Left ventricle myocardium inferior (tissue), 1 donor: Measurements from ENCODE around the gene TSSK3. TPM values are rescaled to one million over a fixed set of nuclear protein-coding genes. Genes with fewer than 3 reads are reported as not detected.

Experiments used
- DNase-seq: peaks from one replicate; pipeline ENCODE4 v3.0.0-alpha.2; 2020
- H3K27ac ChIP-seq: fragments of 200-600 bp; replicated peaks from 2 replicates; pipeline ENCODE4 v1.8.0; 2021
- H3K27me3 ChIP-seq: fragments of 200-600 bp; 2 replicates; pipeline ENCODE4 v1.8.0; 2021; ENCODE audit warnings: low read depth
- H3K36me3 ChIP-seq: fragments of 200-600 bp; 2 replicates; pipeline ENCODE4 v1.8.0; 2021
- H3K4me1 ChIP-seq: fragments of 200-600 bp; 2 replicates; pipeline ENCODE4 v1.8.0; 2021
- H3K4me3 ChIP-seq: fragments of 200-600 bp; 2 replicates; pipeline ENCODE4 v1.8.0; 2021; ENCODE audit warnings: mild to moderate bottlenecking, moderate library complexity
- H3K9me3 ChIP-seq: fragments of 200-600 bp; replicated peaks from 2 replicates; pipeline ENCODE4 v1.8.0; 2021
- intact Hi-C: fragments of 100-400 bp; cut with micrococcal nuclease; formaldehyde crosslinking; loops from one replicate; pipeline ENCODE4 v1.11.0; 2022
- total RNA-seq: library from RNA; stranded (reverse); fragmentation: NEBNext Ultra II Directional; extraction: Animal tissue kit (Norgen Biotek cat#: 25700); gene quantifications from one replicate; pipeline ENCODE4 v1.2.1, GENCODE V29; 2021
- TF ChIP-seq, protein P1 (sequence below): fragments of 200-600 bp; IDR thresholded peaks from 2 replicates; pipeline ENCODE4 v1.8.0; 2021; ENCODE audit warnings: antibody characterized with exemption, mild to moderate bottlenecking, borderline replicate concordance
- donor health status: DM: no; HTN: yes; CAD: no; lungs with severe emphysema.

Gene TSSK3
- total RNA-seq, 1 donor from 2014 or later = 2.1 TPM

DNA sequence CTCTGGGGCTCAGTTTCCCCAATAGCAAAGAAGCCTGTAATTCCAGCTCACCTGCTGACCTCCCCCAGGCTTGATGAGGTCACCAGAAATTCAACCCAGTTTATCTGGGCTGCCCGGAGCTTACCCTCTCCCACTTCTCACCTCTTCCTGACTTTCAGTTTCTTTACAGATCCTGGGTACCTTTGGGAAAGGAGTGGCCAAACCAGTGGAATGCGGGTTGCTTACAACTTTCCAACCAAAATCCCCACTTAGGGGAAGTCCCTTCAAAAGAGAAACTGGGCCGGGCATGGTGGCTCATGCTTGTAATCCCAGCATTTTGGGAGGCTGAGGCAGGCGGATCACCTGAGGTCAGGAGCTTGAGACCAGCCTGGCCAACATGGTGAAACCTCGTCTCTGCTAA, 20.4 kb upstream of the TSSK3 start:
- intact Hi-C loops = no loop called here
- Histone ChIP-seq H3K27ac (no peak overlapping the region), H3K9me3 (no peaks in the 10 kb centered on the region), H3K27me3 (no peaks in the 10 kb centered on the region), H3K4me3 (no peak overlapping the region), H3K4me1 (peaks cover 43% of the 10 kb centered on the region), H3K36me3 (no peaks in the 10 kb centered on the region)
- TF ChIP-seq, protein P1, sequence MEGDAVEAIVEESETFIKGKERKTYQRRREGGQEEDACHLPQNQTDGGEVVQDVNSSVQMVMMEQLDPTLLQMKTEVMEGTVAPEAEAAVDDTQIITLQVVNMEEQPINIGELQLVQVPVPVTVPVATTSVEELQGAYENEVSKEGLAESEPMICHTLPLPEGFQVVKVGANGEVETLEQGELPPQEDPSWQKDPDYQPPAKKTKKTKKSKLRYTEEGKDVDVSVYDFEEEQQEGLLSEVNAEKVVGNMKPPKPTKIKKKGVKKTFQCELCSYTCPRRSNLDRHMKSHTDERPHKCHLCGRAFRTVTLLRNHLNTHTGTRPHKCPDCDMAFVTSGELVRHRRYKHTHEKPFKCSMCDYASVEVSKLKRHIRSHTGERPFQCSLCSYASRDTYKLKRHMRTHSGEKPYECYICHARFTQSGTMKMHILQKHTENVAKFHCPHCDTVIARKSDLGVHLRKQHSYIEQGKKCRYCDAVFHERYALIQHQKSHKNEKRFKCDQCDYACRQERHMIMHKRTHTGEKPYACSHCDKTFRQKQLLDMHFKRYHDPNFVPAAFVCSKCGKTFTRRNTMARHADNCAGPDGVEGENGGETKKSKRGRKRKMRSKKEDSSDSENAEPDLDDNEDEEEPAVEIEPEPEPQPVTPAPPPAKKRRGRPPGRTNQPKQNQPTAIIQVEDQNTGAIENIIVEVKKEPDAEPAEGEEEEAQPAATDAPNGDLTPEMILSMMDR = no peak
- no peak for DNase-seq

DNA sequence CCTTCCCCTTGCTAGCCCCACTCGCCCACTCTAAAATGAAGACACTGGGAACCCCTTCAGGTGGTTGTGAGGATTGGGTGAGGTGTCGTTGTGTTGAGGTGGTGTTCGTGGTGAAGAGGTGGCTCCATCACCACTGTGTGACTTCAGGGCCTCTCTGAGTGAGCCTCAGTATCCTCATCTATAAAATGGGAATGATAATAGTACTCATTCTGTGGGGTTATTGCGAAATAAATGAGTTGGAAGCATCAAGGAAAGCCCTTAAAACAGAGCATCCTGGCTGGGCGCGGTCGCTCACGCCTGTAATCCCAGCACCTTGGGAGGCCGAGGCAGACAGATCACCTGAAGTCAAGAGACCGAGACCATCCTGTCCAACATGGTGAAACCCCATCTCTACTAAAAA, 19.6 kb upstream of the TSSK3 start:
- intact Hi-C loops = no loop called here

DNA sequence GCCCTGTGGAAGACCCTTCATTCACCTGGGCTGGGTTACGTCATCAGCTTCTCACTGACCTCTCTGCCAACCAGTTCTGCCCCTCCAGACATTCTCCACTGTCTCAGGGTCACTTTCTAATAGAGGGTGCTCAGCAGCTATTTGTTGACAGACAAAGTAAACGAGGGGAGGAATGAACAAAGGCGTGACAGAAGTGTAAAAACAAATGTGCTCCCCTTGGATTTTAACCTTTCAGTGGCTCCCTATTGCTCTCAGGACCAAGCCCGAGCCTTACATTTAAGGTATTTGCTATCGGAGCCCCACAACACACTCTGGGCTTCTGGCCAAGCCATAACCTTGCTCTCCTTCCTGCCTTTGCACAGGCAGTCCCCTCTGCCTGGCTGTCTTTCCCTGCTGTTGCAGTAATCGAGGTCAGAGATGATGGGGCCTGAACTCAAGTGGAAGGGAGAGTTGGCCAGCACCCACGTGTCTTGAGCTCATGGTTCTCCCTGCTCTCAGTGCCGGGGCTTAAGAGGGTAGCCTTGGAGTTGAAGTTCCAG, 17.0 kb upstream of the TSSK3 start:
- Histone ChIP-seq H3K4me3 (no peak overlapping the region), H3K27ac (peak overlapping the region; percentile 16), H3K4me1 (peaks cover 45% of the 10 kb centered on the region), H3K9me3 (no peaks in the 10 kb centered on the region), H3K36me3 (no peaks in the 10 kb centered on the region), H3K27me3 (no peaks in the 10 kb centered on the region)
- TF ChIP-seq, protein P1 = no peak
- intact Hi-C loops = no loop called here
- no peak for DNase-seq

More for the DNA sequence above, 19.6 kb upstream of the TSSK3 start:
- no peak overlapping the region for H3K4me3 ChIP-seq
- no peaks in the 10 kb centered on the region for H3K9me3 ChIP-seq
- no peak for DNase-seq
- no peaks in the 10 kb centered on the region for H3K27me3 ChIP-seq
- H3K4me1 ChIP-seq = peaks cover 36% of the 10 kb centered on the region
- H3K36me3 ChIP-seq = no peaks in the 10 kb centered on the region
- TF ChIP-seq, protein P1 = no peak
- no peak overlapping the region for H3K27ac ChIP-seq

DNA sequence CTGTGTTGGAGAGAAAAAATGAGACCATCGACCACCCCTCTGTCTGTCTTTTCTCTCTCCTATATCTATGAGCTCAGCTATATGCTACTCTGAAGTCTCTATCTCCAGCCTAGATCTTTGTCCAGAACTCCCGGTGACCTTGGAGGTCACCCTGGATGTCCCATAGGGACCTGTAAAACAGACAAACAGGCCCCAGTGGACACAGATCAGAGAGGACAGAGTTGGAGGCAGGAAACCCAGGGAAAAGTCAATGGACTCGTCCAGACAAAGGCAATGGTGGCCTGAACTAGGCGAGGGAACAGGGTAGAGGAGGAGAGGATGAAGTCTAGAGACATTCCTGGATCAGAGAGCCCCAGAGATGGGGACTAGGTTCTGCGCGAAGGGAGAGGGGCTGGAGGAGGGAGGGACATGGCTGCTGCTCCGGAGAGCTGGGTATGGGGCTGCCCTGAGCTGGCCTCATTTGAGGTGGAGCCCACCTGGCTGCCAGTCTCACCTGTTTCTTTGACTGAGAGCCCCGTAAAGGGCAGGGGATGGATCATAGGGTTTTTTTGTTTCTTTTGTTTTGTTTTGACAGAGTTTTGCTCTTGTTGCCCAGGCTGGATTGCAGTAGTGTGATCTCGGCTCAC, 15.7 kb upstream of the TSSK3 start:
- Histone ChIP-seq H3K27ac (no peak overlapping the region), H3K9me3 (no peaks in the 10 kb centered on the region), H3K36me3 (no peaks in the 10 kb centered on the region), H3K27me3 (no peaks in the 10 kb centered on the region), H3K4me3 (no peak overlapping the region), H3K4me1 (peaks cover 50% of the 10 kb centered on the region)
- TF ChIP-seq, protein P1 = no peak
- intact Hi-C loops = no loop called here
- no peak for DNase-seq

DNA sequence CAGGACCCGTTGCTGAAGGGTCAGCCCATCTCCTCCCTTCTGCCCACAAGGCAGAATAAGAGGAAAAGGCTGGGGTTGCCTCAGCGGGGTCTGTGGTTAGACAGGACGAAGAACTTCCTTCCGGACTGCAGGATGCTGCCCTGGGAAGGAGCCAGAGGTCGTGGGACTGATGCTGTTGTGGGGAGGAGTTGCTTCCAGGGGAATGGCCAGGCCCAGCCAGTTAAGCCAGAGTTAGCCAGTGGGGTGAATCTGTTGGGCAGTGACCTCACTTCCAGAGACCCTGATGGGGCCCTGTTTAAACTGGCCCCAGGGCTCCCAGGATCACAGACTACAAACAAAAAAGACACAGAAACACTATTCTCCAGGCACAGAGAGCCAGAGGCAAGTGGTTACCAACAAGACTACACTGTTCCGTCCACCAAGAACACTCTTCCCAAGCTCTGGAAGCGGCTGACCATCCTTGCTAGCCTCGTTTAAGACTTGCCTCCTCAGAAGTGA, 13.1 kb upstream of the TSSK3 start:
- H3K4me1 ChIP-seq = peaks cover 74% of the 10 kb centered on the region
- peak; percentile 62 for DNase-seq
- peak overlapping the region; percentile 94 for H3K27ac ChIP-seq
- H3K4me3 ChIP-seq = no peak overlapping the region
- no peaks in the 10 kb centered on the region for H3K27me3 ChIP-seq
- H3K9me3 ChIP-seq = no peaks in the 10 kb centered on the region
- H3K36me3 ChIP-seq = no peaks in the 10 kb centered on the region
- TF ChIP-seq, protein P1 = no peak
- intact Hi-C loops = no loop called here
